ENCODE results near the gene TRDMT1.

Gene TRDMT1

DNA sequence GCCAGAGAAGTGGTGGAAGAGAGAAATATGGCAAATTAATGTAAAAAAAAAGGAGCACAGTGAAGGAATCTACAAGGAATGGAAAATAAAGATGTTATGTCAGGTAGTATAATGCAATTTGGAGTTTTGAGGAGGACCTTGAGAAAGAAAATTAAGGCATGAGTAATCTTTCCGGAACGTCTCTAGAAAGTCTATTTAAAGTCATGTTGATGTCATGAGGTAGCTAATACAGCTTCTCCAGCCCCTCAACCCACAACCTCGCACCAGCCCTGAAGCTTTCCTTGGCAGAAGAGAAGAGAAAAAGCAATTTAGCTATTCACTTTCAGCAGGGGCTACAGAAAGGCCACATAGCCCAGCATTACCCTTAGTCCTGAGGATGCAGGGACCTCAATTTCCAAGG, 22.5 kb downstream of the TRDMT1 start:
- H3K9me3 ChIP-seq (ENCODE audit: severe bottlenecking), result no peaks in the 10 kb centered on the region
- H3K27ac ChIP-seq (ENCODE audit: poor library complexity, severe bottlenecking), result no peak overlapping the region
- no peak overlapping the region for H3K4me3 ChIP-seq (ENCODE audit: severe bottlenecking)
- peaks cover 13% of the 10 kb centered on the region for H3K4me1 ChIP-seq (ENCODE audit: insufficient read depth, poor library complexity, severe bottlenecking)
- no peak for DNase-seq (ENCODE audit: low spot score)
- H3K36me3 ChIP-seq (ENCODE audit: low read depth), result no peaks in the 10 kb centered on the region
- H3K27me3 ChIP-seq (ENCODE audit: insufficient read depth, poor library complexity, severe bottlenecking), result no peaks in the 10 kb centered on the region
- ATAC-seq (ENCODE audit: low read depth), result no peak
- no peak for TF ChIP-seq CTCF (IDR thresholded peaks at IDR 0.05; ENCODE audit: poor library complexity, severe bottlenecking)

DNA sequence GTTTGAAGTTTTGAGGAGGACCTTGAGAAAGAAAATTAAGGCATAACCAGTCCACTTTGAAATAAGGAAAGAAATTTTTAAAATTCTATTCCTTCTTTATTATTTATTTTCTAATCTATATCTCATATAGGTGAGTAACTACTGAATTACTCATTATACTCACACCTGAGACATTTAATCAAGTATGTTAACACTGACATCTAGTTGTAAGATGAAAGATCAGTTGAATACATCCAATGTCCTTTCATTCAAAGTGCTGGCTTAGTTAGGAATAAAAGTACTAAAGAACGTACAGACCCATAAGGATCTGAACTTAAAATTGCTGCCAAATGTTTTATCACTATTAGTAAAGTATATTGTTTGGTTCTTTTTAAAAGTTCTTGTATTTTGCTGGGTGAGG, 23.5 kb downstream of the TRDMT1 start:
- Histone ChIP-seq H3K27me3 (ENCODE audit: insufficient read depth, poor library complexity, severe bottlenecking) (no peaks in the 10 kb centered on the region), H3K9me3 (ENCODE audit: severe bottlenecking) (no peaks in the 10 kb centered on the region), H3K27ac (ENCODE audit: poor library complexity, severe bottlenecking) (no peak overlapping the region), H3K4me1 (ENCODE audit: insufficient read depth, poor library complexity, severe bottlenecking) (peaks cover 13% of the 10 kb centered on the region), H3K4me3 (ENCODE audit: severe bottlenecking) (no peak overlapping the region), H3K36me3 (ENCODE audit: low read depth) (no peaks in the 10 kb centered on the region)
- peak; percentile 48; the same call in 1 of the 3 replicates for ATAC-seq (ENCODE audit: low read depth)
- DNase-seq (ENCODE audit: low spot score), result no peak
- peak; percentile 37 for TF ChIP-seq CTCF (IDR thresholded peaks at IDR 0.05; ENCODE audit: poor library complexity, severe bottlenecking)

GRCh38 chr10:17177014-17177413, 24.5 kb downstream of the TRDMT1 start:
- H3K9me3 ChIP-seq (ENCODE audit: severe bottlenecking), result no peaks in the 10 kb centered on the region
- H3K27ac ChIP-seq (ENCODE audit: poor library complexity, severe bottlenecking), result no peak overlapping the region
- no peaks in the 10 kb centered on the region for H3K36me3 ChIP-seq (ENCODE audit: low read depth)
- H3K4me1 ChIP-seq (ENCODE audit: insufficient read depth, poor library complexity, severe bottlenecking), result peaks cover 13% of the 10 kb centered on the region
- H3K27me3 ChIP-seq (ENCODE audit: insufficient read depth, poor library complexity, severe bottlenecking), result no peaks in the 10 kb centered on the region
- no peak for DNase-seq (ENCODE audit: low spot score)
- no peak for ATAC-seq (ENCODE audit: low read depth)
- no peak overlapping the region for H3K4me3 ChIP-seq (ENCODE audit: severe bottlenecking)
- TF ChIP-seq CTCF (IDR thresholded peaks at IDR 0.05; ENCODE audit: poor library complexity, severe bottlenecking), result no peak

GRCh38 chr10:17176091-17176490, 25.4 kb downstream of the TRDMT1 start:
- Histone ChIP-seq H3K4me1 (ENCODE audit: insufficient read depth, poor library complexity, severe bottlenecking) (peaks cover 13% of the 10 kb centered on the region), H3K27ac (ENCODE audit: poor library complexity, severe bottlenecking) (no peak overlapping the region), H3K36me3 (ENCODE audit: low read depth) (no peaks in the 10 kb centered on the region), H3K9me3 (ENCODE audit: severe bottlenecking) (no peaks in the 10 kb centered on the region), H3K4me3 (ENCODE audit: severe bottlenecking) (no peak overlapping the region), H3K27me3 (ENCODE audit: insufficient read depth, poor library complexity, severe bottlenecking) (no peaks in the 10 kb centered on the region)
- no peak for TF ChIP-seq CTCF (IDR thresholded peaks at IDR 0.05; ENCODE audit: poor library complexity, severe bottlenecking)
- no peak for DNase-seq (ENCODE audit: low spot score)
- no peak for ATAC-seq (ENCODE audit: low read depth)

DNA sequence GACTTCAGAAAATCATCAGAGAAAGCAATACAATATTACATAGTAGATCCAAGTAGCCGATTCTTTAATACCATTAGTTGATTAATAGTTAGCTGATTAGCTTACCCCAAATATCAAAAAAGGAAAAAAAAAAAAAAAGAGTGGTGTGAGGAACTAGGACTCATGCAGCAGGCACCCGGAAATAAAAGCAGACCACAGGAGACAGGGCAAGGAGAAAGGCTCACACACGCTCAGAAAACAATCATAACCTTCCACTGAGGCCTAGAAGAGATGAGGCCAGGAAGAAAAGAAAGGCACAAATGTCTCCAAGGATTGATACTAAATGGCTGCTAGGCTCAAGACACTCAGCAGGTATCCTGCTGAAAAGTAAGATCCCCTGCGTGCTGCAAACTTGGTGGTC, 25.9 kb downstream of the TRDMT1 start:
- no peak for TF ChIP-seq CTCF (IDR thresholded peaks at IDR 0.05; ENCODE audit: poor library complexity, severe bottlenecking)
- H3K4me3 ChIP-seq (ENCODE audit: severe bottlenecking), result no peak overlapping the region
- H3K27me3 ChIP-seq (ENCODE audit: insufficient read depth, poor library complexity, severe bottlenecking), result no peaks in the 10 kb centered on the region
- no peaks in the 10 kb centered on the region for H3K36me3 ChIP-seq (ENCODE audit: low read depth)
- H3K27ac ChIP-seq (ENCODE audit: poor library complexity, severe bottlenecking), result no peak overlapping the region
- no peak for DNase-seq (ENCODE audit: low spot score)
- ATAC-seq (ENCODE audit: low read depth), result no peak
- H3K9me3 ChIP-seq (ENCODE audit: severe bottlenecking), result no peaks in the 10 kb centered on the region
- peaks cover 13% of the 10 kb centered on the region for H3K4me1 ChIP-seq (ENCODE audit: insufficient read depth, poor library complexity, severe bottlenecking)
